PC-3 (cell line): ENCODE measurements around the gene HDAC4. TPM values are rescaled to one million over a fixed set of nuclear protein-coding genes. Genes with fewer than 3 reads are reported as not detected.

Source experiments
- ATAC-seq: fragments of 200-7000 bp; cut with Tn5 transposase; 2 replicates; pipeline ENCODE4 v1.9.1; 2020; ENCODE audit warnings: mild to moderate bottlenecking, moderate library complexity
- BruUV-seq: library from RNA; stranded (reverse); fragments of 400-500 nt; replicated peaks from 2 replicates; lab custom pipeline; 2021; lab: Mats Ljungman, UMichigan
- CTCF ChIA-PET: fragments of 300-600 bp; sonication (Branson Sonifier 250); formaldehyde crosslinking; loops from one replicate; lab custom pipeline; 2022; ENCODE audit warnings: antibody characterized with exemption; lab: Charles Lee
- POLR2A ChIA-PET: fragments of 300-600 bp; sonication (Branson Sonifier 250); formaldehyde crosslinking; loops from one replicate; lab custom pipeline; 2022; ENCODE audit warnings: antibody characterized with exemption; ENCODE audit not compliant: unreplicated experiment; lab: Charles Lee
- DNase-seq: peaks from one replicate; pipeline ENCODE4 v3.0.0-alpha.2; 2015
- H2AFZ ChIP-seq: fragments of 300-600 bp; sonication (generic); 2 replicates; pipeline ENCODE4 v1.6.0; 2016; ENCODE audit warnings: antibody characterized with exemption, low read length
- H3F3A ChIP-seq: fragments of 300-600 bp; sonication (generic); one replicate; pipeline ENCODE4 v1.6.0; 2017; ENCODE audit warnings: antibody characterized with exemption, low read length, control low read depth, mild to moderate bottlenecking; ENCODE audit not compliant: unreplicated experiment
- H3K27ac ChIP-seq: fragments of 300-600 bp; sonication (generic); 2 replicates; pipeline ENCODE4 v1.5.1; 2016; ENCODE audit warnings: mild to moderate bottlenecking, low read length
- H3K27me3 ChIP-seq: fragments of 300-600 bp; sonication (generic); 2 replicates; pipeline ENCODE4 v1.6.1; 2016; ENCODE audit warnings: low read length, mixed read lengths
- H3K36me3 ChIP-seq: fragments of 300-600 bp; sonication (generic); 2 replicates; pipeline ENCODE4 v1.6.1; 2016; ENCODE audit warnings: low read depth, mixed run types, low read length, mixed read lengths
- H3K4me1 ChIP-seq: fragments of 300-600 bp; sonication (generic); 2 replicates; pipeline ENCODE4 v1.5.1; 2016; ENCODE audit warnings: low read length; ENCODE audit not compliant: insufficient read depth
- H3K4me2 ChIP-seq: fragments of 300-600 bp; sonication (generic); 2 replicates; pipeline ENCODE4 v1.6.0; 2016; ENCODE audit warnings: low read length
- H3K4me3 ChIP-seq: fragments of 300-600 bp; sonication (generic); 2 replicates; pipeline ENCODE4 v1.5.1; 2016; ENCODE audit warnings: mild to moderate bottlenecking, low read length, mixed read lengths
- H3K79me2 ChIP-seq: fragments of 300-600 bp; sonication (generic); 2 replicates; pipeline ENCODE4 v1.6.1; 2017; ENCODE audit warnings: low read length, mixed read lengths
- H3K9ac ChIP-seq: fragments of 300-600 bp; sonication (generic); 2 replicates; pipeline ENCODE4 v1.6.0; 2016; ENCODE audit warnings: mild to moderate bottlenecking, low read length
- H3K9me2 ChIP-seq: fragments of 300-600 bp; sonication (generic); replicated peaks from 2 replicates; pipeline ENCODE4 v1.6.1; 2016; ENCODE audit warnings: mixed run types, low read length, mixed read lengths
- H3K9me3 ChIP-seq: fragments of 300-600 bp; sonication (generic); 2 replicates; pipeline ENCODE4 v1.6.1; 2016; ENCODE audit warnings: low read length, mixed read lengths
- H4K20me1 ChIP-seq: fragments of 300-600 bp; sonication (generic); 2 replicates; pipeline ENCODE4 v1.6.1; 2016; ENCODE audit warnings: low read length, mixed read lengths
- EZH2 ChIP-seq: fragments of 300-600 bp; sonication (generic); IDR thresholded peaks from one replicate; pipeline ENCODE4 v1.6.1; 2017; ENCODE audit warnings: antibody characterized with exemption, mild to moderate bottlenecking, low read length; ENCODE audit not compliant: unreplicated experiment
- EZH2phosphoT487 ChIP-seq: fragments of 300-600 bp; sonication (generic); IDR thresholded peaks from 2 replicates; pipeline ENCODE4 v1.6.1; 2018; ENCODE audit warnings: mild to moderate bottlenecking, antibody characterized with exemption, low read length, borderline replicate concordance
- intact Hi-C: fragments of 100-400 bp; cut with micrococcal nuclease; formaldehyde crosslinking; loops from 2 replicates; pipeline ENCODE4 v1.9.0; 2023
- total RNA-seq: library from RNA; depleted of rRNA; stranded (reverse); fragments of >200 nt; gene quantifications from 2 replicates; pipeline ENCODE4 v1.2.3, GENCODE V29; 2014
- TF ChIP-seq, protein P1 (sequence below): fragments of 300-600 bp; sonication (generic); conservative IDR thresholded peaks from 2 replicates; pipeline ENCODE4 v1.5.1; 2017; ENCODE audit warnings: antibody characterized with exemption, low read depth, mild to moderate bottlenecking, low read length

The HDAC4 gene
- total RNA-seq, 1 experiment from 2014 or later = 8.5 TPM

DNA sequence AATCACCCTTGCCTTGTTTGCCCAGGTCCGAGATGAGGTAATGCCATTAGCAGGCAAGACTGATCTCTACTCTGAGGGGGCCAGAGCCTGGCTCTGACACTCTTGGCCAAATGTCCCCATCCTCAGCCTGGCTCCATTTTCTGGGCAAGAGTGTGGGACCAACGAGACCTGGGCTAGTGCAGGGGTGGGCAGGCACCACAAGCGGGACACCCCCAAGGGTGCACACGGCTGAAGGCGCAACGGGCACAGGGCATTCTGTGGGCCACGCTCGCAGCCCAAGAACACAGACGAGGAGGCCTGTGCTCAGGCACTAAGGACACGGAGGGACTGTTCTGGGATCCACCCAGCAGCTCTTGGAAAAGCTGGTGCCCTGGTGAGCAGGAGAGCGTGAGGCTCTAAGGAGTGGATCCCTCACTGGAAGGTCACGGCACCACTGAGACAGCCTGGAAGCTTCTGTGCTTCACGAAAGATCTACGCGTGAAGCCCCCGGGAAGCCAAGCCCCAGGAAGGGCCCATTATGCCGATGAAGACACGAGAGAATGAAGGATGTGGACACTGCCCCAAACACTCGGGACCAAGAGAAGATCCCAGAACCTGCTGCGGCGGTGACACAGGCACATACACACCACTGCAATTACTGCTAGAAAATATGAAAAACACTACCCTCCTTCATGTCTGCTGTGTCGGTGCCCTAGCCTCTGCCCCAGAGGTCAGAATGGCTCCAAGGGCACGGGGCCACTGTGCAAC, 138.2 kb downstream of the HDAC4 start:
- no peaks in the 10 kb centered on the region for H3F3A ChIP-seq
- H3K9ac ChIP-seq = no peak overlapping the region
- POLR2A ChIA-PET = no interaction called here
- peaks cover 24% of the 10 kb centered on the region for H3K79me2 ChIP-seq
- H3K9me3 ChIP-seq = no peaks in the 10 kb centered on the region
- H3K4me1 ChIP-seq = peaks cover 20% of the 10 kb centered on the region
- ATAC-seq (no peak), DNase-seq (no peak)
- no peak overlapping the region for H3K27ac ChIP-seq
- no peak overlapping the region for H2AFZ ChIP-seq
- no peaks in the 10 kb centered on the region for H3K36me3 ChIP-seq
- no peak overlapping the region for H3K4me2 ChIP-seq
- CTCF ChIA-PET = no interaction called here
- 0 out of 2 replicates have a peak, but pooled peaks cover 4% of the 10 kb centered on the region for H4K20me1 ChIP-seq
- BruUV-seq = no TSS peak
- intact Hi-C loops = no loop called here
- H3K27me3 ChIP-seq = no peaks in the 10 kb centered on the region
- TF ChIP-seq EZH2 (no peak), EZH2phosphoT487 (no peak)
- TF ChIP-seq, protein P1, sequence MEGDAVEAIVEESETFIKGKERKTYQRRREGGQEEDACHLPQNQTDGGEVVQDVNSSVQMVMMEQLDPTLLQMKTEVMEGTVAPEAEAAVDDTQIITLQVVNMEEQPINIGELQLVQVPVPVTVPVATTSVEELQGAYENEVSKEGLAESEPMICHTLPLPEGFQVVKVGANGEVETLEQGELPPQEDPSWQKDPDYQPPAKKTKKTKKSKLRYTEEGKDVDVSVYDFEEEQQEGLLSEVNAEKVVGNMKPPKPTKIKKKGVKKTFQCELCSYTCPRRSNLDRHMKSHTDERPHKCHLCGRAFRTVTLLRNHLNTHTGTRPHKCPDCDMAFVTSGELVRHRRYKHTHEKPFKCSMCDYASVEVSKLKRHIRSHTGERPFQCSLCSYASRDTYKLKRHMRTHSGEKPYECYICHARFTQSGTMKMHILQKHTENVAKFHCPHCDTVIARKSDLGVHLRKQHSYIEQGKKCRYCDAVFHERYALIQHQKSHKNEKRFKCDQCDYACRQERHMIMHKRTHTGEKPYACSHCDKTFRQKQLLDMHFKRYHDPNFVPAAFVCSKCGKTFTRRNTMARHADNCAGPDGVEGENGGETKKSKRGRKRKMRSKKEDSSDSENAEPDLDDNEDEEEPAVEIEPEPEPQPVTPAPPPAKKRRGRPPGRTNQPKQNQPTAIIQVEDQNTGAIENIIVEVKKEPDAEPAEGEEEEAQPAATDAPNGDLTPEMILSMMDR = no peak
- H3K9me2 ChIP-seq = no peaks in the 10 kb centered on the region
- H3K4me3 ChIP-seq = no peak overlapping the region

DNA sequence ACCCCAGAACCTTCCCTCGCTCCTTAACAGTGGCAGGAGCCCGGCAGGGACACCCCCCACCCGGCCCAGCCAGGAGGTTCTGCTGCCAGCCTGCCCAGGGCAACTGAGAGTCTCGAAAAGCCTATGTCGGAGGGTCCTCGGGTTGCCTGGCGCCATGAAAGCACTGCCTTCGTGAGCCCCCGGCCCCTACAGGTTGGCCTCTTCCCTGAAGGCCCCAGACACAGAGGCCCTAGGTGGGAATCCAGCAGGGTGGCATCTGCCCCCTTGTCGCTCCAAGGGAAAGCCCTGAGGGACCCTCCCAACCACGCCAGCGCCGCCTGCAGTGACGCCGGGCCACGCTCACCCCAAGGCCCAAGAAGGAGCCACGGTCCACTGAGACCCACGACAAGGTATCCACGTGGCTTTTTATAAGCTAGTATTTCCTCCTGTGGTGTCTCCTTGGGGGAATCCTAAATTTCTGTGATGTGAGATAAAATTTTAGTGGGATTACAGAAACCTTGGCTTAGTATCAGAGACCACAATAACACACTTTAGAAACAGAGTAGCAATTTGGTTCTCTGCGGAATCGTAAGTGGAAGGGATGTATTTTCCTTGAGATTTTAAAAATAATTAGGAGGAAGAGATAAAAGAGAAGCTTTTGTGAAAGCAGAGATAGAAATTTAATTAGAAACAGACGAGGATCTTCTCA, 138.9 kb downstream of the HDAC4 start:
- H3K9me2 ChIP-seq = no peaks in the 10 kb centered on the region
- H3K27ac ChIP-seq = no peak overlapping the region
- peaks cover 21% of the 10 kb centered on the region for H3K79me2 ChIP-seq
- 0 out of 2 replicates have a peak, but pooled peaks cover 4% of the 10 kb centered on the region for H4K20me1 ChIP-seq
- no peaks in the 10 kb centered on the region for H3K36me3 ChIP-seq
- ChIA-PET CTCF (no interaction called here), POLR2A (no interaction called here)
- DNase-seq = no peak
- no peak overlapping the region for H3K4me2 ChIP-seq
- H3K9ac ChIP-seq = no peak overlapping the region
- H2AFZ ChIP-seq = no peak overlapping the region
- no peaks in the 10 kb centered on the region for H3F3A ChIP-seq
- H3K4me1 ChIP-seq = peaks cover 18% of the 10 kb centered on the region
- H3K27me3 ChIP-seq = no peaks in the 10 kb centered on the region
- intact Hi-C loops = no loop called here
- H3K4me3 ChIP-seq = no peak overlapping the region
- BruUV-seq = no TSS peak
- no peak for ATAC-seq
- H3K9me3 ChIP-seq = no peaks in the 10 kb centered on the region
- TF ChIP-seq, protein P1 = no peak
- no peak for TF ChIP-seq EZH2
- TF ChIP-seq EZH2phosphoT487 = no peak

DNA sequence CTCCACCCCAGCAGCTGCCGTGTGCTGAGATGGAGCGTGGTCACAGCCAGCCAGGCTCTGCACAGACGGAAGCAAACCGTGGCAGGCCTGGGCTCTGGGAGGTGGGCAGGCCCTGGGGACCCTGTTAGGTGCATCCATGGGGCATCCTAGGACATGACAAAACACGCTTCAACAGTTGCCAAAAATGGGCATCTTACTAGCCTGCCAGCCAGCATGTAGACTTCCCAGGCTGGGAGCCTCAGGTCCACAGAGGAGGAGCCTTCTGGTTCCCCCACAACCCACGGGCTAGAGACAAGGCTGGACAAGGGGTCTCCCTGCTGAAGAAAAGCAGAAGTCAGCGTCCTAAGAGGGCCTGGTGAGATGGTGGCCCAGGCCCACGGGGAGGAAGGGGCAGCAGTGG, 139.5 kb downstream of the HDAC4 start:
- ATAC-seq = no peak
- Histone ChIP-seq H3K9me2 (no peaks in the 10 kb centered on the region), H3K36me3 (no peaks in the 10 kb centered on the region), H3K27me3 (no peaks in the 10 kb centered on the region), H3K4me2 (no peak overlapping the region), H3F3A (no peaks in the 10 kb centered on the region), H3K9ac (no peak overlapping the region), H3K4me1 (peaks cover 15% of the 10 kb centered on the region; the same call in 1 of the 2 replicates), H4K20me1 (0 out of 2 replicates have a peak, but pooled peaks cover 2% of the 10 kb centered on the region), H3K9me3 (no peaks in the 10 kb centered on the region), H3K4me3 (no peak overlapping the region), H3K27ac (no peak overlapping the region), H3K79me2 (peaks cover 15% of the 10 kb centered on the region), H2AFZ (no peak overlapping the region)
- intact Hi-C loops = no loop called here
- DNase-seq = no peak
- ChIA-PET CTCF (no interaction called here), POLR2A (no interaction called here)
- no peak for TF ChIP-seq EZH2
- TF ChIP-seq EZH2phosphoT487 = no peak
- TF ChIP-seq, protein P1 = no peak
- no TSS peak for BruUV-seq
